ENCODE data around the gene ZBTB7C. TPM values are rescaled to one million over a fixed set of nuclear protein-coding genes. Genes with fewer than 3 reads are reported as not detected.

The ZBTB7C gene
- total RNA-seq, 4 donors from 2014 or later: 5.0 to 14.1 (median 13.3) TPM

GRCh38 chr18:48364146-48364545 lies 45.0 kb downstream of the ZBTB7C start:
- DNase-seq (ENCODE audit: low spot score): no peak
- no peak for TF ChIP-seq CTCF (IDR thresholded peaks at IDR 0.05)
- ATAC-seq (ENCODE audit: low FRiP score): no peak

GRCh38 chr18:48363175-48363574 lies 46.0 kb downstream of the ZBTB7C start:
- no peak for ATAC-seq (ENCODE audit: low FRiP score)
- TF ChIP-seq CTCF (IDR thresholded peaks at IDR 0.05): no peak
- DNase-seq (ENCODE audit: low spot score): no peak

DNA sequence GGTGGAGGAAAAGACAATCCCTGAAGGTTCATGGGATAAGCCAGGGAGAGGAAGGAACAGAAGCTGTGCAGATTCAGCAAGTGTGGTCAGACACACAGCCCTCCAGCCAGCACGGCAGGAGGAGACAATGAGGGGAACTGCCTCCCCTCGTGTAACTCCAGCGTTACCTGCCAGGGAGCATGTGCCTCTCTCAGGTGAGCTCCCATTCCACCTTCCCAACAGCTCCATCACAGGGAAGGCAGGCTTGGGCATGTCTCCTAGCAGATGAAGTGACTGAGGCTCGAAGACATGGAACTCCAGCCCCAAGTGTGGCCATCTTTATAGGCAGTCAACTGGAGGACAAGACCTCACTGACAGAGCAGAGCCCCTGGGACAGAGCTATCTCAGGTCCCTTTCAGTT lies 47.4 kb downstream of the ZBTB7C start:
- ATAC-seq (ENCODE audit: low FRiP score) (no peak), DNase-seq (ENCODE audit: low spot score) (no peak)
- TF ChIP-seq CTCF (IDR thresholded peaks at IDR 0.05): no peak

- no peak for ATAC-seq (ENCODE audit: low FRiP score)
- TF ChIP-seq CTCF (IDR thresholded peaks at IDR 0.05): no peak
- DNase-seq (ENCODE audit: low spot score): no peak
These were observed 48.7 kb downstream of the ZBTB7C start for GRCh38 chr18:48360376-48361021.

DNA sequence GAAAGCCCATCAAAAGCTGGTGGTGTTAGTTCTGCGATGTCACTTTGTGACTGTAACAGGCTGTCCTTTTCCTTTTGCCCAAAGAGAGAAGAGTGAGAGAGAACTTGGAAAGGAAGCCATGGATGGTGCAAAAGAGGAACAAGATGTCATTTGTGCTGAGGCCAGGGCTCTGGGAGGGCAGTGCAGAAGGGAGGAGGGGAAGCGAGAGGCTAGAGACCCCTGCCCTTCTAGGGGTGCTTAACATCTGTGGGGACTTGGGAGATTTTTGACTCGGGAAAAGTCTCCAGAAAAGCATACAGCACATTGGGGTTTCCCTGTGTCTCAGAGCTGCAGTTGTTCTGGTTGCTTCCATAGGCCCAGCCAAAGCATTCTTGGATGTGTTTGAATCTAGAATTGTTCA lies 49.6 kb downstream of the ZBTB7C start:
- ATAC-seq (ENCODE audit: low FRiP score) (no peak), DNase-seq (ENCODE audit: low spot score) (no peak)
- no peak for TF ChIP-seq CTCF (IDR thresholded peaks at IDR 0.05)

GRCh38 chr18:48358868-48359267 lies 50.3 kb downstream of the ZBTB7C start:
- DNase-seq (ENCODE audit: low spot score): no peak
- TF ChIP-seq CTCF (IDR thresholded peaks at IDR 0.05): no peak
- ATAC-seq (ENCODE audit: low FRiP score): no peak

DNA sequence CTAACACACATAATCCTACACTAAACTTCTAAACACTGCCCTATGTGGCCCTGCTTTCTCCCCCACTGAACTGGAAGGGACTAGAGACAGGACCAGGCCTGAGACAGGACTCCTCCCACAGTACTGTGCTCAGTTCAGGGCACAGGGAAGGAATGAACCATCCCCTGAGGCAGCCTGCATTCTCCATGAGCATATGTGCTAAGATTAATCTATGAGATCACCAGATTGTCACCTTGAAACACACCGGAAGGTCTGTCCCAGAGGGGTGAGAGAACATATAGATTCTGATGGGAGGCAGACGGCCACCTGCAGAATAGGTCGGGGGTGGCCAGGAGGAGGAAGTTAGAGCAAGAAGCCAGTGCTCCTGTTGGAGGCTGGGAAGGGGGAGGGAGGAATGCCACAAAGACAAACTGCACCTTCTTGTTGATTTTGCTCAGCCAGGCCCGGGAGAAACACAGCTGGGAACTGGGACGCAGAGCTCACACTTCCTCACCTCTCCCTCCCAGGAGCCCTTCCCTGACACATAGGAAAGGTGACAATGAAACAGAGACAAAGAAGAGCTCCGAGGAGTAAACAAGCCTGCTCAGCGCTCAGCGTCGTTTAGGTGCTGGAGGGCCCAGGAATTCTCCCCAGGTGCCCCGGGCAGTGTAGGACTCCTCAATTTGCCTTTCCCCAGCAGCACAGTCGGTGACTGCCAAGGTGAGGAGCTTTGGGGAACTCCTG lies 52.1 kb downstream of the ZBTB7C start:
- no peak for DNase-seq (ENCODE audit: low spot score)
- TF ChIP-seq CTCF (IDR thresholded peaks at IDR 0.05): no peak
- ATAC-seq (ENCODE audit: low FRiP score): no peak
